K562 (cell line): ENCODE results near the gene C6orf58. TPM values are rescaled to one million over a fixed set of nuclear protein-coding genes. Genes with fewer than 3 reads are reported as not detected.

ENCODE experiments used
- ELF4 ChIP-seq: fragments of 450-650 bp; formaldehyde crosslinking; IDR thresholded peaks from 2 replicates; pipeline ENCODE4 v1.4.0; 2022; ENCODE audit warnings: missing genetic modification characterization
- HDAC1 ChIP-seq, 2 experiments: fragments of 450-650 bp; IDR thresholded peaks; 2 replicates each; pipeline ENCODE4 v1.6.1; 2016 to 2017; ENCODE audit warnings: inconsistent platforms in 1 of 2, mild to moderate bottlenecking in 1 of 2, moderate library complexity in 1 of 2
- HNRNPK ChIP-seq: fragments of 200-400 bp; formaldehyde crosslinking; IDR thresholded peaks from one replicate; pipeline ENCODE4 v1.6.1; 2018; ENCODE audit warnings: mild to moderate bottlenecking, low read depth, low read length; ENCODE audit not compliant: poor library complexity, severe bottlenecking
- JUND ChIP-seq, 2 experiments: IDR thresholded peaks; 2 replicates in 1 of 2; 3 replicates in 1 of 2; pipeline ENCODE4 v1.6.1; 2011; ENCODE audit warnings: borderline replicate concordance in 2 of 2, low read depth in 2 of 2, low read length in 2 of 2, improper control_type of control experiment in 1 of 2, missing biosample characterization in 1 of 2, missing genetic modification characterization in 1 of 2, missing genetic modification reagents in 1 of 2
- KLF16 ChIP-seq: IDR thresholded peaks from 2 replicates; pipeline ENCODE4 v1.6.1; 2016; ENCODE audit warnings: antibody characterized with exemption
- NBN ChIP-seq: fragments of 450-650 bp; IDR thresholded peaks from 2 replicates; pipeline ENCODE4 v1.6.1; 2016; ENCODE audit warnings: low read depth, mild to moderate bottlenecking
- SMARCA5 ChIP-seq: fragments of 450-650 bp; IDR thresholded peaks from 2 replicates; pipeline ENCODE4 v1.6.1; 2016
- STAG1 ChIP-seq: sonication (generic); formaldehyde crosslinking; IDR thresholded peaks from 2 replicates; pipeline ENCODE4 v1.5.0; 2020; ENCODE audit warnings: missing genetic modification reagents, borderline replicate concordance
- ZNF347 ChIP-seq: fragments of 450-650 bp; formaldehyde crosslinking; IDR thresholded peaks from 2 replicates; pipeline ENCODE4 v1.4.0; 2020; ENCODE audit warnings: low read depth, mild to moderate bottlenecking, moderate library complexity
- polyA plus RNA-seq, 8 experiments: library from polyadenylated mRNA; depleted of rRNA in 4 of 8; stranded (reverse) in 5 of 8; unstranded in 3 of 8; fragments of >200 nt; fragmentation: Nextera tagmentation in 2 of 8; fragmentation: Illumina TruSeq in 1 of 8; extraction: Ambion mirVana in 2 of 8; extraction: Trizol in 1 of 8; gene quantifications; 2 replicates each; pipeline versions ENCODE4 v1.2.1 to v1.2.3, GENCODE V29; 2011 to 2014; ENCODE audit warnings: inconsistent platforms in 1 of 8, missing spikeins in 1 of 8
- total RNA-seq, 7 experiments: library from RNA; depleted of rRNA in 6 of 7; stranded (reverse); fragments of >200 nt in 6 of 7; fragmentation: Illumina TruSeq in 2 of 7; extraction: Trizol in 2 of 7; gene quantifications; 2 replicates each; pipeline versions ENCODE4 v1.2.1 to v1.2.3, GENCODE V29; 2011 to 2021; ENCODE audit warnings: low replicate concordance in 1 of 7
- TF ChIP-seq, protein P1 (sequence below): fragments of 250-450 bp; sonication (Bioruptor Pico); IDR thresholded peaks from 2 replicates; pipeline ENCODE4 v1.4.0; 2020

The C6orf58 gene
- total and polyA plus RNA-seq, 9 of the 15 experiments (the other 6 are each of a cell fraction or from before 2014, with no cell fraction given), result 0.04 TPM; not detected in 8

DNA sequence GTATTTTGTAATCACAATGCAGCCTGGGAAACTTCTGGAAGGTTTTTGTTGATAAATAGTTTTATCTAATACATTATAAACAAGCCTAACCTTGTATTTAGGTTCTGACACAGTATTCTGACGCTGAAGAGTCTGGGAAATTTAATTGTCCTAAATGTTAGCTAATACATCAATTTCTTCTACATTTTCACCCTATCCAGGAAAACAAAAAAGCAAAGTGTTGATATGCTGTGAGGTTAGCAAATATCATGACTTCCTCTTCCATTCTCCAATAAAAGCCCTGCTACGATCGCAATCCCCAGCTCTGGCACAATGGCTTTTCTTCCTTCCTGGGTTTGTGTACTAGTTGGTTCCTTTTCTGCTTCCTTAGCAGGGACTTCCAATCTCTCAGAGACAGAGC is at the start of gene C6orf58 (continued):
- TF ChIP-seq, protein P1, sequence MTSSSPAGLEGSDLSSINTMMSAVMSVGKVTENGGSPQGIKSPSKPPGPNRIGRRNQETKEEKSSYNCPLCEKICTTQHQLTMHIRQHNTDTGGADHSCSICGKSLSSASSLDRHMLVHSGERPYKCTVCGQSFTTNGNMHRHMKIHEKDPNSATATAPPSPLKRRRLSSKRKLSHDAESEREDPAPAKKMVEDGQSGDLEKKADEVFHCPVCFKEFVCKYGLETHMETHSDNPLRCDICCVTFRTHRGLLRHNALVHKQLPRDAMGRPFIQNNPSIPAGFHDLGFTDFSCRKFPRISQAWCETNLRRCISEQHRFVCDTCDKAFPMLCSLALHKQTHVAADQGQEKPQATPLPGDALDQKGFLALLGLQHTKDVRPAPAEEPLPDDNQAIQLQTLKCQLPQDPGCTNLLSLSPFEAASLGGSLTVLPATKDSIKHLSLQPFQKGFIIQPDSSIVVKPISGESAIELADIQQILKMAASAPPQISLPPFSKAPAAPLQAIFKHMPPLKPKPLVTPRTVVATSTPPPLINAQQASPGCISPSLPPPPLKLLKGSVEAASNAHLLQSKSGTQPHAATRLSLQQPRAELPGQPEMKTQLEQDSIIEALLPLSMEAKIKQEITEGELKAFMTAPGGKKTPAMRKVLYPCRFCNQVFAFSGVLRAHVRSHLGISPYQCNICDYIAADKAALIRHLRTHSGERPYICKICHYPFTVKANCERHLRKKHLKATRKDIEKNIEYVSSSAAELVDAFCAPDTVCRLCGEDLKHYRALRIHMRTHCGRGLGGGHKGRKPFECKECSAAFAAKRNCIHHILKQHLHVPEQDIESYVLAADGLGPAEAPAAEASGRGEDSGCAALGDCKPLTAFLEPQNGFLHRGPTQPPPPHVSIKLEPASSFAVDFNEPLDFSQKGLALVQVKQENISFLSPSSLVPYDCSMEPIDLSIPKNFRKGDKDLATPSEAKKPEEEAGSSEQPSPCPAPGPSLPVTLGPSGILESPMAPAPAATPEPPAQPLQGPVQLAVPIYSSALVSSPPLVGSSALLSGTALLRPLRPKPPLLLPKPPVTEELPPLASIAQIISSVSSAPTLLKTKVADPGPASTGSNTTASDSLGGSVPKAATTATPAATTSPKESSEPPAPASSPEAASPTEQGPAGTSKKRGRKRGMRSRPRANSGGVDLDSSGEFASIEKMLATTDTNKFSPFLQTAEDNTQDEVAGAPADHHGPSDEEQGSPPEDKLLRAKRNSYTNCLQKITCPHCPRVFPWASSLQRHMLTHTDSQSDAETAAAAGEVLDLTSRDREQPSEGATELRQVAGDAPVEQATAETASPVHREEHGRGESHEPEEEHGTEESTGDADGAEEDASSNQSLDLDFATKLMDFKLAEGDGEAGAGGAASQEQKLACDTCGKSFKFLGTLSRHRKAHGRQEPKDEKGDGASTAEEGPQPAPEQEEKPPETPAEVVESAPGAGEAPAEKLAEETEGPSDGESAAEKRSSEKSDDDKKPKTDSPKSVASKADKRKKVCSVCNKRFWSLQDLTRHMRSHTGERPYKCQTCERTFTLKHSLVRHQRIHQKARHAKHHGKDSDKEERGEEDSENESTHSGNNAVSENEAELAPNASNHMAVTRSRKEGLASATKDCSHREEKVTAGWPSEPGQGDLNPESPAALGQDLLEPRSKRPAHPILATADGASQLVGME, result no peak
- TF ChIP-seq NBN (no peak), STAG1 (no peak), HDAC1 (IDR thresholded peaks at IDR 0.05) (no peak), ZNF347 (no peak), JUND (IDR thresholded peaks at IDR 0.05; ENCODE audit: borderline replicate concordance, low read depth, low read length) (no peak), JUND (tag; IDR thresholded peaks at IDR 0.05; ENCODE audit: borderline replicate concordance, low read depth, low read length) (no peak), SMARCA5 (no peak), HNRNPK (no peak), KLF16 (no peak), ELF4 (CRISPR knock-in tag) (no peak)
- TF ChIP-seq, all 486 proteins: peak for 0
